GM19351 (cell line): ENCODE data around the gene MLANA.
A peak's percentile ranks its signal among the peaks of the same experiment; 100 is the strongest.

Source experiments
- ATAC-seq: cut with Tn5 transposase; IDR thresholded peaks from one replicate; pipeline ENCODE4 v1.9.1; 2021; ENCODE audit warnings: mild to moderate bottlenecking, moderate library complexity; ENCODE audit not compliant: unreplicated experiment

Gene MLANA

GRCh38 chr9:5899292-5899691 is 8.6 kb downstream of the MLANA start:
- no peak for ATAC-seq

GRCh38 chr9:5900622-5901021 is 9.9 kb downstream of the MLANA start:
- ATAC-seq: no peak

- ATAC-seq: no peak
Measured at GRCh38 chr9:5902377-5902776, 11.7 kb downstream of the MLANA start.

GRCh38 chr9:5908918-5909317 is 18.2 kb downstream of the MLANA start:
- no peak for ATAC-seq

GRCh38 chr9:5909976-5910375 is 19.3 kb downstream of the MLANA start:
- no peak for ATAC-seq

GRCh38 chr9:5910413-5911057 is 19.8 kb downstream of the MLANA start:
- ATAC-seq: no peak

- no peak for ATAC-seq
Measured at GRCh38 chr9:5915438-5915837, 24.7 kb downstream of the MLANA start.

- no peak for ATAC-seq
Measured at GRCh38 chr9:5917273-5917672, 26.6 kb downstream of the MLANA start.

GRCh38 chr9:5917888-5918287 is 27.2 kb downstream of the MLANA start:
- ATAC-seq: no peak

- no peak for ATAC-seq
Measured at GRCh38 chr9:5918460-5918859, 27.8 kb downstream of the MLANA start.

- ATAC-seq: peak; percentile 96
Measured at GRCh38 chr9:5920860-5921328, 30.2 kb downstream of the MLANA start.

GRCh38 chr9:5922192-5922591 is 31.5 kb downstream of the MLANA start:
- ATAC-seq: no peak

GRCh38 chr9:5931657-5932056 is 41.0 kb downstream of the MLANA start:
- ATAC-seq: no peak

GRCh38 chr9:5938449-5938848 is 47.8 kb downstream of the MLANA start:
- ATAC-seq: no peak

GRCh38 chr9:5939530-5939929 is 48.8 kb downstream of the MLANA start:
- ATAC-seq: no peak

GRCh38 chr9:5941214-5941613 is 50.5 kb downstream of the MLANA start:
- ATAC-seq: no peak

GRCh38 chr9:5945112-5945511 is 54.4 kb downstream of the MLANA start:
- ATAC-seq: no peak

GRCh38 chr9:5947912-5948311 is 57.2 kb downstream of the MLANA start:
- no peak for ATAC-seq

GRCh38 chr9:5949103-5949699 is 58.5 kb downstream of the MLANA start:
- ATAC-seq: peak; percentile 90

GRCh38 chr9:5950261-5950660 is 59.6 kb downstream of the MLANA start:
- ATAC-seq: no peak

- ATAC-seq: no peak
Measured at GRCh38 chr9:5951686-5952211, 61.1 kb downstream of the MLANA start.
